H1 (cell line): ENCODE data around the gene CTIF. TPM values are rescaled to one million over a fixed set of nuclear protein-coding genes. Genes with fewer than 3 reads are reported as not detected.

Experiments used
- CTCF ChIA-PET: fragments of 300-600 bp; sonication (Branson Sonifier 250); formaldehyde crosslinking; loops from one replicate; lab custom pipeline; 2021; ENCODE audit not compliant: partially characterized antibody; lab: Charles Lee
- POLR2A ChIA-PET: fragments of 300-600 bp; sonication (Branson Sonifier 250); formaldehyde crosslinking; loops from one replicate; lab custom pipeline; 2021; ENCODE audit warnings: inconsistent platforms; ENCODE audit not compliant: partially characterized antibody; lab: Charles Lee
- DNase-seq, 2 experiments: peaks; one replicate each; pipeline versions ENCODE4 v3.0.0 to v3.0.0-alpha.2; 2010 to 2022; ENCODE audit warnings: low spot score in 2 of 2, low read depth in 1 of 2, mixed read lengths in 1 of 2
- FAIRE-seq: peaks from 2 replicates; lab custom pipeline; 2011; peaks lifted over from hg19 to GRCh38; lab: Jason Lieb, UNC
- H2AFZ ChIP-seq: 2 replicates; pipeline ENCODE4 v1.8.1; 2012; ENCODE audit warnings: low read length, inconsistent platforms
- H2AK5ac ChIP-seq: 2 replicates; pipeline ENCODE4 v1.6.1; 2013; ENCODE audit warnings: low read depth, low read length
- H2BK120ac ChIP-seq: replicated peaks from 2 replicates; pipeline ENCODE3; 2013; ENCODE audit warnings: low read depth, low read length, inconsistent platforms
- H2BK12ac ChIP-seq: 2 replicates; pipeline ENCODE4 v1.6.1; 2013; ENCODE audit warnings: low read depth, low read length
- H2BK15ac ChIP-seq: 2 replicates; pipeline ENCODE4 v1.6.1; 2013; ENCODE audit warnings: low read length
- H2BK20ac ChIP-seq: 2 replicates; pipeline ENCODE4 v1.6.1; 2013; ENCODE audit warnings: low read length
- H2BK5ac ChIP-seq: 2 replicates; pipeline ENCODE4 v1.6.1; 2013; ENCODE audit warnings: low read depth, low read length
- H3K14ac ChIP-seq: 2 replicates; pipeline ENCODE4 v1.6.1; 2013; ENCODE audit warnings: inconsistent platforms; ENCODE audit not compliant: insufficient read length
- H3K18ac ChIP-seq: 2 replicates; pipeline ENCODE4 v1.6.1; 2013; ENCODE audit warnings: low read length; ENCODE audit errors: extremely low read depth
- H3K23ac ChIP-seq: 2 replicates; pipeline ENCODE4 v1.6.1; 2013; ENCODE audit warnings: inconsistent platforms; ENCODE audit not compliant: insufficient read length
- H3K23me2 ChIP-seq: 2 replicates; pipeline ENCODE4 v1.6.1; 2013; ENCODE audit warnings: low read depth, low read length
- H3K27ac ChIP-seq: 2 replicates; pipeline ENCODE4 v1.6.1; 2011; ENCODE audit warnings: low read depth, low read length, inconsistent platforms
- H3K27me3 ChIP-seq, 4 experiments: replicated peaks in 1 of 4; 1 replicate in 1 of 4; 2 replicates in 3 of 4; pipeline versions ENCODE4 v1.6.1 to v1.8.1; 2011 to 2013; ENCODE audit warnings: low read length in 3 of 4, mild to moderate bottlenecking in 3 of 4, inconsistent platforms in 2 of 4, mixed read lengths in 2 of 4, moderate library complexity in 1 of 4; ENCODE audit not compliant: control insufficient read depth in 3 of 4, insufficient read depth in 3 of 4; ENCODE audit errors: extremely low read depth in 1 of 4
- H3K36me3 ChIP-seq, 4 experiments: 2 replicates each; pipeline versions ENCODE4 v1.6.1 to v1.8.1; 2011 to 2013; ENCODE audit warnings: mild to moderate bottlenecking in 4 of 4, low read length in 3 of 4, moderate library complexity in 2 of 4, control low read depth in 1 of 4, inconsistent platforms in 1 of 4; ENCODE audit not compliant: insufficient read depth in 4 of 4, control insufficient read depth in 2 of 4
- H3K4ac ChIP-seq: replicated peaks from 2 replicates; pipeline ENCODE3; 2013; ENCODE audit warnings: low read length, low read depth, mixed read lengths, inconsistent platforms; ENCODE audit not compliant: insufficient read length
- H3K4me1 ChIP-seq, 4 experiments: replicated peaks in 1 of 4; 1 replicate in 1 of 4; 2 replicates in 3 of 4; pipeline versions ENCODE4 v1.6.1 to v1.8.1; 2011 to 2013; ENCODE audit warnings: low read length in 3 of 4, inconsistent platforms in 2 of 4, mixed read lengths in 1 of 4; ENCODE audit not compliant: insufficient read depth in 4 of 4, control insufficient read depth in 3 of 4
- H3K4me2 ChIP-seq, 2 experiments: 2 replicates each; pipeline versions ENCODE4 v1.6.1 to v1.8.1; 2011 to 2013; ENCODE audit warnings: low read depth in 2 of 2, low read length in 2 of 2, control low read depth in 1 of 2, inconsistent platforms in 1 of 2, mild to moderate bottlenecking in 1 of 2; ENCODE audit not compliant: insufficient read depth in 1 of 2
- H3K4me3 ChIP-seq, 4 experiments: fragments of 200-600, 300-600 bp in 1 of 4; sonication (generic), shearing (Covaris generic), sonication (Bioruptor Twin) in 1 of 4; 2 replicates each; pipeline versions ENCODE4 v1.5.1 to v1.8.1; 2011 to 2016; ENCODE audit warnings: low read length in 4 of 4, low read depth in 3 of 4, control low read depth in 2 of 4, inconsistent platforms in 2 of 4, mild to moderate bottlenecking in 2 of 4, mixed read lengths in 1 of 4, moderate library complexity in 1 of 4; ENCODE audit not compliant: insufficient read depth in 2 of 4; ENCODE audit errors: extremely low read depth in 1 of 4
- H3K56ac ChIP-seq: replicated peaks from 2 replicates; pipeline ENCODE3; 2013; ENCODE audit warnings: low read depth, mild to moderate bottlenecking, mixed read lengths, low read length, inconsistent platforms; ENCODE audit not compliant: insufficient read length
- H3K79me1 ChIP-seq: 2 replicates; pipeline ENCODE4 v1.6.1; 2013; ENCODE audit warnings: low read depth, low read length, control low read depth
- H3K79me2 ChIP-seq, 2 experiments: 2 replicates each; pipeline versions ENCODE4 v1.6.1 to v1.8.1; 2012 to 2013; ENCODE audit warnings: low read length in 2 of 2, mild to moderate bottlenecking in 2 of 2, inconsistent platforms in 1 of 2; ENCODE audit not compliant: insufficient read depth in 2 of 2, control insufficient read depth in 1 of 2
- H3K9ac ChIP-seq, 4 experiments: replicated peaks in 1 of 4; 1 replicate in 1 of 4; 2 replicates in 3 of 4; pipeline versions ENCODE4 v1.6.1 to v1.8.1; 2011 to 2013; ENCODE audit warnings: low read depth in 3 of 4, low read length in 3 of 4, control low read depth in 2 of 4, mild to moderate bottlenecking in 2 of 4, moderate library complexity in 2 of 4, inconsistent platforms in 1 of 4; ENCODE audit errors: extremely low read depth in 1 of 4
- H3K9me3 ChIP-seq, 2 experiments: 2 replicates each; pipeline versions ENCODE4 v1.6.1 to v1.8.1; 2012 to 2013; ENCODE audit warnings: mild to moderate bottlenecking in 2 of 2, moderate library complexity in 2 of 2, control low read depth in 1 of 2, inconsistent platforms in 1 of 2, low read depth in 1 of 2, low read length in 1 of 2, mixed read lengths in 1 of 2; ENCODE audit not compliant: insufficient read depth in 2 of 2
- H4K20me1 ChIP-seq, 2 experiments: replicated peaks in 1 of 2; 2 replicates each; pipeline versions ENCODE3 to v1.8.1; 2011 to 2013; ENCODE audit warnings: inconsistent platforms in 2 of 2, low read length in 2 of 2, mild to moderate bottlenecking in 1 of 2; ENCODE audit not compliant: insufficient read depth in 2 of 2, control insufficient read depth in 1 of 2
- H4K5ac ChIP-seq: 2 replicates; pipeline ENCODE4 v1.6.1; 2013; ENCODE audit warnings: low read length, low read depth, mixed read lengths, inconsistent platforms; ENCODE audit not compliant: insufficient read length
- H4K8ac ChIP-seq: 2 replicates; pipeline ENCODE4 v1.8.0; 2013; ENCODE audit warnings: mild to moderate bottlenecking, moderate library complexity, low read length, inconsistent platforms; ENCODE audit not compliant: insufficient read depth; ENCODE audit errors: extremely low read depth
- H4K91ac ChIP-seq: replicated peaks from 2 replicates; pipeline ENCODE3; 2013; ENCODE audit warnings: low read length, mixed read lengths, inconsistent platforms; ENCODE audit not compliant: insufficient read length
- BACH1 ChIP-seq: IDR thresholded peaks from 2 replicates; pipeline ENCODE4 v1.6.1; 2012; ENCODE audit warnings: low read length, improper control_type of control experiment
- CBX8 ChIP-seq: fragments of 300-800, 300-1000 bp; sonication (generic); IDR thresholded peaks from 2 replicates; pipeline ENCODE4 v1.7.1; 2016; ENCODE audit warnings: low read depth, low read length, borderline replicate concordance
- CTBP2 ChIP-seq: IDR thresholded peaks from 2 replicates; pipeline ENCODE4 v1.7.0; 2011; ENCODE audit warnings: borderline replicate concordance, mild to moderate bottlenecking, moderate library complexity, mixed read lengths, low read length; ENCODE audit not compliant: insufficient read depth, insufficient read length
- EGR1 ChIP-seq: IDR thresholded peaks from 2 replicates; pipeline ENCODE4 v1.6.1; 2011; ENCODE audit warnings: low read depth, low read length, borderline replicate concordance
- EZH2 ChIP-seq: fragments of 200-600 bp; sonication (generic); IDR thresholded peaks from 2 replicates; pipeline ENCODE4 v1.7.1; 2012; ENCODE audit warnings: low read depth, mild to moderate bottlenecking, moderate library complexity, low read length, inconsistent platforms; ENCODE audit not compliant: severe bottlenecking
- HDAC2 ChIP-seq, 2 experiments: fragments of 300-600 bp in 1 of 2; sonication (generic) in 1 of 2; IDR thresholded peaks; 2 replicates each; pipeline ENCODE4 v1.6.1; 2011 to 2012; ENCODE audit warnings: low read depth in 2 of 2, low read length in 2 of 2, mild to moderate bottlenecking in 2 of 2, moderate library complexity in 2 of 2, borderline replicate concordance in 1 of 2, inconsistent platforms in 1 of 2
- KDM1A ChIP-seq: fragments of 200-600, 300-600 bp; sonication (generic); IDR thresholded peaks from 2 replicates; pipeline ENCODE4 v1.7.1; 2016; ENCODE audit warnings: mild to moderate bottlenecking, low read length, borderline replicate concordance
- RBBP5 ChIP-seq: IDR thresholded peaks from 2 replicates; pipeline ENCODE4 v1.7.1; 2012; ENCODE audit warnings: low read depth, mild to moderate bottlenecking, inconsistent platforms, low read length, moderate library complexity, borderline replicate concordance
- SUZ12 ChIP-seq: fragments of 200-600 bp; sonication (generic); IDR thresholded peaks from 2 replicates; pipeline ENCODE4 v1.6.1; 2012; ENCODE audit warnings: mild to moderate bottlenecking, inconsistent platforms, low read length, moderate library complexity, mixed read lengths
- TAF7 ChIP-seq: optimal IDR thresholded peaks from 2 replicates; pipeline ENCODE3; 2011; ENCODE audit warnings: low read depth, mild to moderate bottlenecking, inconsistent platforms, low read length, moderate library complexity, borderline replicate concordance
- TBP ChIP-seq: IDR thresholded peaks from 2 replicates; pipeline ENCODE4 v1.6.1; 2011; ENCODE audit warnings: low read depth, low read length, improper control_type of control experiment
- WGBS, 2 experiments: shearing (Covaris generic) in 1 of 2; methylation state at CpG; one replicate each; pipeline versions ENCODE4 v1.1.6 to v1.1.7; 2013 to 2015; ENCODE audit warnings: low lambda C conversion rate in 2 of 2, mixed read lengths in 2 of 2, inconsistent platforms in 1 of 2, low coverage in 1 of 2, missing lambda C conversion rate in 1 of 2; ENCODE audit not compliant: insufficient replicate concordance in 2 of 2, insufficient coverage in 1 of 2, insufficient read length in 1 of 2; ENCODE audit errors: extremely low coverage in 1 of 2, missing lambda C conversion rate in 1 of 2; 5-methylcytosine and 5-hydroxymethylcytosine counted together
- polyA plus RNA-seq, 7 experiments: library from polyadenylated mRNA; depleted of rRNA in 3 of 7; stranded (reverse) in 5 of 7; unstranded in 2 of 7; fragments of >200 nt in 5 of 7; fragments of 200-250 nt in 2 of 7; gene quantifications; 1 replicate in 5 of 7; 2 replicates in 1 of 7; 4 replicates in 1 of 7; pipeline versions ENCODE4 v1.2.1 to v1.2.3, GENCODE V29; 2011 to 2013; ENCODE audit warnings: missing spikeins in 2 of 7, mixed read lengths in 2 of 7
- total RNA-seq: library from RNA; stranded (reverse); fragmentation: NEBNext Ultra II Directional; extraction: Animal tissue kit (Norgen Biotek cat#: 25700); gene quantifications from 2 replicates; pipeline ENCODE4 v1.2.1, GENCODE V29; 2021
- TF ChIP-seq, protein P1 (sequence below): IDR thresholded peaks from 2 replicates; pipeline ENCODE4 v1.6.1; 2012; ENCODE audit warnings: low read length, inconsistent platforms

The CTIF gene
- total and polyA plus RNA-seq, 2 of the 8 experiments (the other 6 are each of a cell fraction or from before 2014, with no cell fraction given): 9.0 to 17.8 TPM

- Histone ChIP-seq H3K27ac (no peak overlapping the region), H3K23ac (no peak overlapping the region), H2AFZ (no peak overlapping the region), H3K56ac (no peak overlapping the region), H3K9ac (no peak overlapping the region), H2BK5ac (no peak overlapping the region), H3K4me3 (no peak overlapping the region), H4K8ac (no peak overlapping the region), H3K36me3 (no peaks in the 10 kb centered on the region), H2BK12ac (no peak overlapping the region), H3K18ac (no peak overlapping the region), H3K9me3 (no peaks in the 10 kb centered on the region), H3K14ac (no peak overlapping the region), H3K27me3 (no peaks in the 10 kb centered on the region), H4K5ac (no peak overlapping the region), H2BK120ac (no peak overlapping the region), H2BK20ac (no peak overlapping the region), H4K91ac (no peak overlapping the region), H3K79me1 (no peaks in the 10 kb centered on the region), H3K79me2 (no peaks in the 10 kb centered on the region), H3K4me1 (no peaks in the 10 kb centered on the region; a peak in 1 of 7 replicates), H2BK15ac (no peak overlapping the region), H4K20me1 (peaks cover 1 to 2% of the 10 kb centered on the region in 2 experiments), H2AK5ac (no peak overlapping the region), H3K4ac (no peak overlapping the region), H3K4me2 (no peak overlapping the region), H3K23me2 (no peaks in the 10 kb centered on the region)
- 92% methylated on average over 4 of the region's 4 CpGs; no CpG with 5 or more reads in 1 of the 2 experiments for WGBS, 2 experiments
- FAIRE-seq (no peak), DNase-seq (no peak)
- ChIA-PET CTCF (no interaction called here), POLR2A (no interaction called here)
- TF ChIP-seq BACH1 (no peak), CBX8 (no peak), HDAC2 (IDR thresholded peaks at IDR 0.05; ENCODE audit: borderline replicate concordance in 1 of 2, low read depth in 2 of 2, low read length in 2 of 2) (no peak), CTBP2 (no peak), SUZ12 (no peak), TBP (no peak), EGR1 (no peak), EZH2 (no peak), TAF7 (no peak), RBBP5 (no peak), KDM1A (no peak)
- TF ChIP-seq, protein P1, sequence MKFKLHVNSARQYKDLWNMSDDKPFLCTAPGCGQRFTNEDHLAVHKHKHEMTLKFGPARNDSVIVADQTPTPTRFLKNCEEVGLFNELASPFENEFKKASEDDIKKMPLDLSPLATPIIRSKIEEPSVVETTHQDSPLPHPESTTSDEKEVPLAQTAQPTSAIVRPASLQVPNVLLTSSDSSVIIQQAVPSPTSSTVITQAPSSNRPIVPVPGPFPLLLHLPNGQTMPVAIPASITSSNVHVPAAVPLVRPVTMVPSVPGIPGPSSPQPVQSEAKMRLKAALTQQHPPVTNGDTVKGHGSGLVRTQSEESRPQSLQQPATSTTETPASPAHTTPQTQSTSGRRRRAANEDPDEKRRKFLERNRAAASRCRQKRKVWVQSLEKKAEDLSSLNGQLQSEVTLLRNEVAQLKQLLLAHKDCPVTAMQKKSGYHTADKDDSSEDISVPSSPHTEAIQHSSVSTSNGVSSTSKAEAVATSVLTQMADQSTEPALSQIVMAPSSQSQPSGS: no peak
These were observed 205.1 kb downstream of the CTIF start for GRCh38 chr18:48743886-48744285.
